ENCODE results near the gene NFE2L1.

NFE2L1 gene

DNA sequence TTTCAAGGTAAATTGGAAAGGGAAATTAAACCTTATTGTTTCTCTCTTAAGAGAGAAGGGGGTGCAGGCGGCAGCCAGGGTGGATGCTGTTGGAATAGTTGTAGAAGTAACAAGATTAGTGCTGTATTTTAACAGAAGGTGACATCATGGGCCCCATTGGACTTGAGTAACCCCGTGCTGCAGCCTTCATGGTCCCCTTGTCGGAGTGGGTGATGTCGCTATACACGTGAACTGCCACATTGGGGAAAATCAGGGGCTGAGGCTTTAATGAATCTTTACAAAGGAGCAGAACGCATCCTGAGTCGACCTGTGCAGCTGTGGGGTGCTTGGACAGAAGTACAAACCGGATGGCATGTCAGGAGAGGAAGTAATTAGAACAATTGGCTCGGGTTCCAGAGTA, 62.6 kb downstream of the NFE2L1 start:
- DNase-seq (ENCODE audit: low spot score): no peak

Measured in LoVo (cell line).